ENCODE measurements around the gene SEMA6B. TPM values are rescaled to one million over a fixed set of nuclear protein-coding genes. Genes with fewer than 3 reads are reported as not detected.
A peak's percentile ranks its signal among the peaks of the same experiment; 100 is the strongest.
"Not testable (repeated sequence)": the region's sequence is repeated elsewhere in the genome, so short reads cannot be mapped to it uniquely, and the experiment has no call there.

Gene SEMA6B
- total RNA-seq, 2 experiments from 2014 or later: not detected

DNA sequence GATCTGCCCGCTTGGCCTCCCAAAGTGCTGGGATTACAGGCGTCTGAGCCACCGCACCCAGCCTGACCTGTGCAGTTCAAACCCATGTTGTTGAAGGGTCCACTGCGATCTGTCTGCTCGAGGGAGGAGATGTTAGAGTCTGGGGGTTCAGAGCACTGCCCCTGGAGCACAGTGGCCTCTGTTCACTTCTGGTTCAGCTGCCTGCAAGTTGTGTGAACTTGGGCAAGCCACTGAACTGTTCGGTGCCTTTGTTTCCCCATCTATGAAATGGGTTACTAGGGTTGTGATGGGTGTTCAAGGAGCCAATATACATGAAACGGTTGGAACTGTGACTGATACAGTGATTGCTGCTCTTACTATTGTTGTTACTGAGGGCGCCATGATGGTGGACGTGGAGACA, 26.1 kb downstream of the SEMA6B start:
- Mint-ChIP-seq H3K36me3 (no peaks in the 10 kb centered on the region), H3K27me3 (peaks cover 12% of the 10 kb centered on the region), H3K27ac (no peak overlapping the region), H3K9me3 (ENCODE audit: low read depth) (no peaks in the 10 kb centered on the region), H3K4me3 (no peak overlapping the region), H3K4me1 (no peaks in the 10 kb centered on the region)
- no peak for DNase-seq
- CTCF ChIA-PET: no interaction called here
- ATAC-seq: no peak

DNA sequence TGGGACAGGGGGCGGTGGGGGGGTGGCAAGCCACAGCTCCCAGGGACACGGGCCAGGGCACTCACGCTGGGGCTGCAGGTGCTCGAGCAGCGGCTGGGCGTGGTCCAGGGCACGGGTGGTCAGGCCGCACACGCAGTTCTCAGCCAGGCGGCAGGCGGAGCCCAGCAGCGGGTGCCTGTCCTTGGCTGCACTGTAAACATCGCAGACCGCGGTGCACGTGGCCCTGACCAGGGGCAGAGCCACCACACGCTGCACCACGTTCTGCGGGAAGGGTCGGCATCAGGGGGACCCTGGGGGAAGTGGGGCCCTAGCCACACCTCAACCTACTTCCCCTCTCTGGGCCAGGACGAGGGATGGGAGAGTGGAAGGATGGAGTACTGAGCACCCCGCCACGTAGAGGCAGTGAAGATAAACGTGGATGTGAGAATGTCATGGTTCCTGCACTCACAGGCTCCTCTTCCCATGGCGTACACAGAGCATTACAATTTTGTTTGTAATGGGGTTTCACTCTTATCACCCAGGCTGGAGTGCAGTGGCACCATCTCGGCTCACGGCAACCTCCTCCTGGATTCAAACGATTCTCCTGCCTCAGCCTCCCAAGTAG, 27.8 kb downstream of the SEMA6B start:
- no peak for DNase-seq
- no peak for ATAC-seq
- Mint-ChIP-seq H3K36me3 (no peaks in the 10 kb centered on the region), H3K27me3 (peaks cover 12% of the 10 kb centered on the region), H3K4me1 (no peaks in the 10 kb centered on the region), H3K27ac (no peak overlapping the region), H3K4me3 (no peak overlapping the region), H3K9me3 (ENCODE audit: low read depth) (no peaks in the 10 kb centered on the region)
- CTCF ChIA-PET: no interaction called here

DNA sequence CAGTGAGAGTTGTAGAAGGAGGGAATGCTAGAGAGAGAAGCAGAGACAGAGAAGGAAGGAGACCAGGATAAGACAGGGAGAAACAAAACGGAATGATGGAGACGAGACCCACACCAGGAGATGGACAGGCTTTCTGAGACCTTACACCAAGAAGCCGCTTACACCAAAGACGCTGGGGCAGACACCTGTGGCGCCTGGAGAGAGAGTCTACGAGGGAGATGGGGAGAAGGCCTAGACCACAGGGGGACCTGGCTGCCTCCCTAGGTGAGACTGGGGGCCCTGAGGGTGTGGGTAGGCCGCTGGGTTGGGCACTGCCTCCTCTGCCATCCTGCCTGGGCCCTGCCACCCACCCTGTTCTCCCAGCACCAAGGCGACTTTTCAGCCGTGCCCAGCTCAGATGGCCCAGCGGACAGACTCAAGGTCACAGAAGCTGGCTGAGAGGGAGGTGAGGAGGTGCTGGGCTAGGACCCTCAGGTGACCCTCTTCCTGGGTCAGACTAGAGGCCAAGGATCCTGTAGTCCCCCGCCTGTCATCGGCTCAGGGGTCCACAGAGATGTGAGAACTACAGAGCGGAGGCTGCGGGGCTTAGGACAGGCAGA, 29.5 kb downstream of the SEMA6B start:
- Mint-ChIP-seq H3K9me3 (ENCODE audit: low read depth) (no peaks in the 10 kb centered on the region), H3K27ac (no peak overlapping the region), H3K36me3 (no peaks in the 10 kb centered on the region), H3K4me1 (no peaks in the 10 kb centered on the region), H3K27me3 (peaks cover 9% of the 10 kb centered on the region), H3K4me3 (no peak overlapping the region)
- DNase-seq: no peak
- CTCF ChIA-PET: no interaction called here
- ATAC-seq: no peak

DNA sequence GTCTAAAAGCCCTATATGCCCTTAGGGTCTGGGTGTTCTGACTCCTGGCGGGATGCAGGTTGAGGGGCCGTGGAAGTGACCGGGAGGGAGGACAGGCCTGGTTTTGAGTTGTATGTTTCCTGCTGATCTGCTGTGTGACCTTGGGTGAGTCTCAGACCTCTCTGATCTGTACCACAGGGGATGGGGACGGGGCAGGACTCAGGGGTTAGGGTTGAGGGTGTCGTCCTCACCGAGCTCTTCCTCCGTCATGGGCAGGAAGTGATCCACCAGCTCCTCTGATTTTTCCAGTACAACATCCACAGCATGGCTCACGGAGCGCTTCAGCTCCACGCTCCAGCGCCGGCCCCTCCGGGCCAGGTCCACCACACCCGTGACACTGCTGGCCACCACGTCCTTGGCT, 30.6 kb downstream of the SEMA6B start:
- CTCF ChIA-PET: no interaction called here
- DNase-seq (no peak), ATAC-seq (no peak)
- H3K4me1 Mint-ChIP-seq: no peaks in the 10 kb centered on the region
- no peak overlapping the region for H3K27ac Mint-ChIP-seq
- no peak overlapping the region for H3K4me3 Mint-ChIP-seq
- H3K36me3 Mint-ChIP-seq: no peaks in the 10 kb centered on the region
- peaks cover 5% of the 10 kb centered on the region for H3K27me3 Mint-ChIP-seq
- no peaks in the 10 kb centered on the region for H3K9me3 Mint-ChIP-seq (ENCODE audit: low read depth)

DNA sequence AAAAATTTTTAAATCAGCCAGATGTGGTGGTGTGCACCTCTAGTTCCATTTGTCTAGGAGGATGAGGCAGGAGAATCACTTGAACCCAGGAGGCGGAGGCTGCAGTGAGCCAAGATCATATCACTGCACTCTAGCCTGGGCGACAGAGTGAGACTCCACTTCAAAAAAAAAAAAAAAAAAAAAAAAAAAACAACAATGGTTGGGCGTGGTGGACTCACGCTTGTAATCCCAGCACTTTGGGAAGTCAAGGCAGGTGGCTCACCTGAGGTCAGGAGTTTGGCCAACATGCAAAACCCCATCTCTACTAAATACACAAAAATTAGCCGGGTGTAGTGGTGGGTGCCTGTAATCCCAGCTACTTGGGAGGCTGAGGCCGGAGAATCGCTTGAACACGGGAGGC, 32.1 kb downstream of the SEMA6B start:
- CTCF ChIA-PET: interaction anchor here (5.2 kb wide), 1 partner anchor 260 kb away, joined by 48 read pairs; no protein-coding TSS in a partner anchor
- not testable (repeated sequence) for H3K9me3 Mint-ChIP-seq (ENCODE audit: low read depth); H3K4me1 Mint-ChIP-seq; DNase-seq; H3K36me3 Mint-ChIP-seq; H3K27me3 Mint-ChIP-seq; ATAC-seq; H3K4me3 Mint-ChIP-seq; H3K27ac Mint-ChIP-seq

DNA sequence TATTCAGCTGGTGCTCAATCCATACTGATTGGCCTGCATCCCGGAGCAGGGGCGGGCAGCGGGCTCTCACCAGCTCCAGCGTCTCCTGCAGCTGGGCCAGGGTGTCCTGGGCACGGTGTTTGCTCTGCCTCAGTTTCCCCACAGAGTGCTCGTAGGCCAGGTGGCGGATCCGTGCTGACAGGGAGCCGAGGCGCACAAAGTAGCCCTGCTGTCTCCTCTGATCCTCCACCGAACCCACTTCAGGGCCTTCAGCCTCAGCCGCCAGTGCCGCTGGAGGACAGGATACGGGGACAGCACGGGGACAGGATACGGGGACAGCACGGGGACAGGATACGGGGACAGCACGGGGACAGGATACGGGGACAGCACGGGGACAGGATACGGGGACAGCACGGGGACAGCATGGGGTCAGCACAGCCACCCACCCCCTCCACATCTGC, 33.9 kb downstream of the SEMA6B start:
- DNase-seq: no peak
- ATAC-seq: no peak
- peaks cover 2% of the 10 kb centered on the region for H3K27me3 Mint-ChIP-seq
- no peaks in the 10 kb centered on the region for H3K9me3 Mint-ChIP-seq (ENCODE audit: low read depth)
- no peaks in the 10 kb centered on the region for H3K4me1 Mint-ChIP-seq
- no peaks in the 10 kb centered on the region for H3K36me3 Mint-ChIP-seq
- H3K27ac Mint-ChIP-seq: no peak overlapping the region
- no peak overlapping the region for H3K4me3 Mint-ChIP-seq
- CTCF ChIA-PET: interaction anchor here (0.6 to 5.2 kb wide), 25 partner anchors 9 to 258 kb away, joined by 3 to 48 read pairs (median 4); partner anchors contain the start of genes HDGFL2, LRG1 and PLIN5

DNA sequence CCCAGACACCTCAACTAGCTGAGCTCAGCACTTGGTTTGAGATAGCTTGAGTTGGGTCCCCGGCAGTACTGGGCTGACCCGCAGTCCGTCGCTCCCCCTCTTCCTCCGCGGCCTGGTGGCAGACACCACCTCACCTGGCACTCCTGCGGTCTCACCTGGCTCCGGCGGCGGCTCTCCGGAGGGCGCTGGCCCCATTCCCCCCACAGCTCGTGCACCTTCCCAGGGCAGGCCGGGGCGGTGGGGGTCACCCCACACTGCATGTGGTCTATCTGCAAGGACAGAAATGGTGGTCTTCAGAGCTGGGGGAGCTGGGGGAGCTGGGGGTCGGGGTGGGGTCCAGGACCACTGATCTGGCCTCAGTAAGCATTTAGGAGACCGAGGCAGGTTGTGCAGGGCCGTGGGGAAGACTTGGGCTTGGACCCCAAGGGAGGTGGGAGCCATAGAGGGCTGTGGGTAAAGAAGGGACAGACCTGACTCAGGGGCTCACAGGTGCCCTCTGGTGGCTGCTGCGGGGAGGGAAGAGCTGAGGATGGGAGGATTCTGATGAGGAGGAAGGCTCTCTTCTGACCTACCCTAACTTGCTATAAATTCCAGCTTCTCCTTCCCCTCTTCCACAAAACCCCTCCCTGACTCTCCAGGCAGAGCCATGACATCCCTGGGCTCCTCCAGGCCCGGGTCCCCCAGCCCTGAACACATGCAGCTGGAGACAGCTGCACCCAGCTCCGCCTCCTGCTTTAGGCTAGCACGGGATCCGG, 34.5 kb downstream of the SEMA6B start:
- CTCF ChIA-PET: interaction anchor here (0.6 to 5.2 kb wide), 29 partner anchors 9 to 257 kb away, joined by 3 to 48 read pairs (median 4); partner anchors contain the start of genes HDGFL2, LRG1 and PLIN5
- H3K4me1 Mint-ChIP-seq: no peaks in the 10 kb centered on the region
- ATAC-seq: peak; percentile 90

DNA sequence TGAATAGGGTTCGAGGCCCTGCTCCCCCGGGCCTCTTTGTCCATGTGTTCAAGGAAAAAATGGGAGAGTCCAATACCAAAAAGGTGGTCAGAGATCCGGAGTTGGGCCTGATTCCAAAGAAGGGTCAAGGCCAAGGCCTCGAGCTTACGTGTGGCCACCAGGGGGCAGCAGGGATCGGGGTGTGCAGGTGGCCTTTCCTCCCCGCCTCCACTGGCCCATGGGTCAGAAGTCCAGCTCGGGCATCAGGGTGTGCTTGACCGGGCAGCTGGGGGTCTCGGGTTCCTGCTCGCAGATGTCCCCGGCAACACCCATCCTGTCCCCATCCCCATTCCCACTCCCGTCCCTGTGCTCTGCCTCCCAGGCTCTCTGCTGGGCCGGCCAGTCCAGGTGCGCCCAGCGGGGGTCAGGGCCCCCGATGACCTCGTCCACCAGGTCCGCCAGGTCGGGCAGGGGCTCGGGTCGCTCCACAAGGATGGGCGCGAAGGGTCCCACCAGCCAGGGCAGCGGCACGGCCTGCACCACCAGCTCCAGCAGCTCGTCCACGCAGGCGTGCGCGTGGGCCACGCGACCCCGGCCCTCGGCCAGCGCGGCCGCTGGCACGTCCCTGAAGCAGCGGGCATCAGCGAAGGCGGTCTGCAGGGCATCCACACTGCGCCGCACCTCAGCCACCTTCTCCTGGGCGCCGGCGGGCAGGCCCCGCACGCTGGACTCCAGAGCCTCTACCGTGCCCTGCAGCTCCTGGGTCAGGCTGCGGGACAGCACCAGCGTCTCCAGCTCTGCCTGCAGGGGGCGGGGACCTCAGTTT, 36.0 kb downstream of the SEMA6B start:
- DNase-seq (no peak), ATAC-seq (no peak)
- Mint-ChIP-seq H3K36me3 (no peaks in the 10 kb centered on the region), H3K4me3 (no peak overlapping the region), H3K27me3 (no peaks in the 10 kb centered on the region), H3K27ac (no peak overlapping the region), H3K4me1 (no peaks in the 10 kb centered on the region), H3K9me3 (ENCODE audit: low read depth) (no peaks in the 10 kb centered on the region)
- CTCF ChIA-PET: interaction anchor here (0.7 to 5.2 kb wide), 13 partner anchors 7 to 268 kb away, joined by 3 to 48 read pairs (median 4); partner anchors contain the start of genes HDGFL2 and PLIN5

More for the DNA sequence above, 34.5 kb downstream of the SEMA6B start:
- H3K27ac Mint-ChIP-seq: no peak overlapping the region
- DNase-seq: peak; percentile 78
- H3K36me3 Mint-ChIP-seq: no peaks in the 10 kb centered on the region
- H3K27me3 Mint-ChIP-seq: no peaks in the 10 kb centered on the region
- H3K4me3 Mint-ChIP-seq: no peak overlapping the region
- no peaks in the 10 kb centered on the region for H3K9me3 Mint-ChIP-seq (ENCODE audit: low read depth)

DNA sequence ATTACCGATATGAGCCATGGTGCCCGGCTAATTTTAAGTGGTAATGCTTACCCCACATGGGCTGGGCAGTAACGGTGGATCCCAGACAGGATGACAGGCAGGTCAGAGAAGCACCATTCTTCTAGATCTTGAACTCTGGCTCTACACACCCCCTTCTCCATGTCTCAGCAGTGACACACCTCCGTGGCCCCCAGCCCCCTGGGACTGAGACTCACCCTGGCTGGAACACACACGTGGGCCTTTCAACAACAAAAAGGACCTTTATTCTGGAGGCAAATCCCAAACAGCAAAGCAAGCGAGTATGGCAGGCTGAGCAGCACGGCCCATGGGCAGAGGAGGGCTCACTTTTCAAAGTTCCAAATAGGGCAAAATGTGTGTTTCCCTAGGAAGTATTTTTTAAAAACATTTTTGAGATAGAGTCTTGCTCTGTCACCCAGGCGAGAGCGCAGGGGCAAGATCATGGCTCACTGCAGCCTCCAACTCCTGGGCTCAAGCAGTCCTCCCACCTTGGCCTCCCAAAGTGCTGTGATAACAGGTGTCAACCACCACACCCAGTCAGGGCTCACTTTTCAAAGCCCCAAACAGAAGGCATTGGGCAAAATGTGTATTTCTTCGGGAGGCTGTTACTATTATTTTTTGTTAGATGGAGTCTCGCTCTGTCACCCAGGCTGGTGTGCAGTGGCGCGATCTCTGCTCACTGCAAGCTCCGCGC, 37.0 kb downstream of the SEMA6B start:
- Mint-ChIP-seq H3K27me3 (no peaks in the 10 kb centered on the region), H3K36me3 (no peaks in the 10 kb centered on the region), H3K4me1 (no peaks in the 10 kb centered on the region), H3K9me3 (ENCODE audit: low read depth) (no peaks in the 10 kb centered on the region), H3K27ac (no peak overlapping the region), H3K4me3 (no peak overlapping the region)
- DNase-seq (no peak), ATAC-seq (no peak)
- CTCF ChIA-PET: interaction anchor here (0.7 to 5.2 kb wide), 11 partner anchors 13 to 269 kb away, joined by 3 to 48 read pairs (median 4); partner anchors contain the start of genes HDGFL2 and PLIN5

DNA sequence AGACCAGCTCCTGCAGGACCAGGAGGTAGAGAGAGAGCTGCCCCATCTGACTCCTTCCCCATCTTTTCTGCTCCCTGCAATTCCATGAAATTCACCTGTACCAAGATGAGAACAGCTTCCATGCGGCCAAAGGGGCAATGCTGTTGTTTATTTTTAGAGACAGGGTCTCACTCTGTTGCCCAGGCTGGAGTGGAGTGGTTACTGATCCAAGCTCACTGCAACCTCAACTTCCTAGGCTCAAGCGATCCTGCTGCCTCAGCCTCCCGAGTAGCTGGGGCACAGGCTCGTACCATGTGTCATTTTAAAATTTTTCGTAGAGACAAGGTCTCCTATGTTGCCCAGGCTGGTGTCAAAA, 37.6 kb downstream of the SEMA6B start:
- ATAC-seq: no peak
- no peak overlapping the region for H3K27ac Mint-ChIP-seq
- H3K4me3 Mint-ChIP-seq: no peak overlapping the region

DNA sequence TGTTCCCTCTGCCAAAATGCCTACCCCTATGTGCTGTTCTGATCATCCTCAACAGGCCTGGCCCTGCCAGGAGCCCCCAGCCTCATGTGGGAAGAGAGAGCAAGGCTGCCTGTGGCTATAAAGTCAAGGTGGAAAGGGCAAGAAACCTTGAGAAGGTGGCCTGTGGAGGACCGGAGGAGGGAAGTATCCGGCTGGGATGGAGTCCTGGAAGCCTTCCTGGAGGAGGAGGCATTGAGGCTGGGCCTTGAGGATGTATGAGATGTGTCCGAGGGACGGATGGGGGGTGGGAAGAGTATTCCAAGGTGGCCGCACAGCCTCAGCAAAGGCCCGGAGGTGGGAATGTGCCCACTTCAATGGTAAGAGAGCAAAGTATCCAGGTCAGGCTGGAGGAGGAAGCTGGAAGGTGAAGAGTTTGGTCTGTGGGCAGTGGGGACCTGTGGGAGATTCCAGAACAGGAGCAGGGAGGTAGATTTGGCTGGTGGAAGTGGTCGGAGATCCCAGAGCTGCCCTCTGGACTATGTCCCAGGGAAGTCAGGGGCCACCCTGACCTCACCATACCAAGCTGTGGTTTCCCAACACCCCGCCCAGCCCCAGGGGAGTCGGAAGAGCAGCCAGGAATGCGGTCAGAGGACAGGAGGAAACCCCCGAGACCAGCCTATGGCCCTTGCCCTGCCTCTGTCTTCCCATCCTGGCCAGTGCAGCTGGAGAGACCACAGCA, 38.2 kb downstream of the SEMA6B start:
- H3K27ac Mint-ChIP-seq: no peak overlapping the region
- no peaks in the 10 kb centered on the region for H3K36me3 Mint-ChIP-seq

More for the DNA sequence above, 37.6 kb downstream of the SEMA6B start:
- H3K9me3 Mint-ChIP-seq (ENCODE audit: low read depth): no peaks in the 10 kb centered on the region
- H3K4me1 Mint-ChIP-seq: no peaks in the 10 kb centered on the region
- no peak for DNase-seq
- H3K36me3 Mint-ChIP-seq: no peaks in the 10 kb centered on the region
- H3K27me3 Mint-ChIP-seq: no peaks in the 10 kb centered on the region
- CTCF ChIA-PET: interaction anchor here (1.0 kb wide), 1 partner anchor 255 kb away, joined by 5 read pairs; no protein-coding TSS in a partner anchor

More for the DNA sequence above, 38.2 kb downstream of the SEMA6B start:
- ATAC-seq (no peak), DNase-seq (no peak)
- Mint-ChIP-seq H3K4me3 (no peak overlapping the region), H3K27me3 (no peaks in the 10 kb centered on the region), H3K9me3 (ENCODE audit: low read depth) (no peaks in the 10 kb centered on the region), H3K4me1 (no peaks in the 10 kb centered on the region)
- CTCF ChIA-PET: interaction anchor here (1.0 kb wide), 1 partner anchor 254 kb away, joined by 5 read pairs; no protein-coding TSS in a partner anchor
